ENCODE results near the gene MT2A.

GRCh38 chr16:56561126-56561525, 47.3 kb upstream of the MT2A start:
- TF ChIP-seq CTCF (IDR thresholded peaks at IDR 0.05) (no peak), POLR2A (IDR thresholded peaks at IDR 0.05) (no peak), POLR2AphosphoS5 (IDR thresholded peaks at IDR 0.05) (no peak), EP300 (IDR thresholded peaks at IDR 0.05) (no peak)

Data from sigmoid colon (tissue), 4 donors.